WTC11 (cell line): Measurements from ENCODE around the gene ZFPM1.

Experiments used
- CREM ChIP-seq: sonication (generic); formaldehyde crosslinking; IDR thresholded peaks from 2 replicates; pipeline ENCODE4 v1.8.1; 2022; ENCODE audit warnings: mild to moderate bottlenecking, missing genetic modification reagents, moderate library complexity
- ELF4 ChIP-seq: sonication (generic); formaldehyde crosslinking; IDR thresholded peaks from 2 replicates; pipeline ENCODE4 v1.8.1; 2022; ENCODE audit warnings: low read depth, mild to moderate bottlenecking, moderate library complexity, missing genetic modification reagents
- JAZF1 ChIP-seq: fragments of 250-450 bp; sonication (Bioruptor Pico); IDR thresholded peaks from 2 replicates; pipeline ENCODE4 v1.9.0; 2021; ENCODE audit warnings: moderate library complexity, mild to moderate bottlenecking, inconsistent platforms
- JUN ChIP-seq: sonication (generic); formaldehyde crosslinking; IDR thresholded peaks from 2 replicates; pipeline ENCODE4 v1.8.0; 2023; ENCODE audit warnings: mild to moderate bottlenecking, missing genetic modification reagents
- KAT7 ChIP-seq: sonication (generic); formaldehyde crosslinking; IDR thresholded peaks from 2 replicates; pipeline ENCODE4 v1.8.1; 2023; ENCODE audit warnings: missing genetic modification reagents, mild to moderate bottlenecking, borderline replicate concordance
- MYBL2 ChIP-seq: sonication (generic); formaldehyde crosslinking; IDR thresholded peaks from 2 replicates; pipeline ENCODE4 v1.8.1; 2023; ENCODE audit warnings: mild to moderate bottlenecking, moderate library complexity, missing genetic modification reagents
- NR3C1 ChIP-seq: sonication (generic); formaldehyde crosslinking; conservative IDR thresholded peaks from 2 replicates; pipeline ENCODE4 v1.8.1; 2023; ENCODE audit warnings: low read depth, mild to moderate bottlenecking, missing genetic modification reagents
- TF ChIP-seq, protein P1 (sequence below): sonication (generic); formaldehyde crosslinking; IDR thresholded peaks from 2 replicates; pipeline ENCODE4 v1.8.1; 2023; ENCODE audit warnings: mild to moderate bottlenecking, missing genetic modification reagents, moderate library complexity
- TF ChIP-seq, protein P2 (sequence below): fragments of 200-600 bp; IDR thresholded peaks from 2 replicates; pipeline ENCODE4 v1.8.0; 2022; ENCODE audit warnings: antibody characterized with exemption
- TF ChIP-seq, protein P3 (sequence below): fragments of 250-450 bp; sonication (Bioruptor Pico); IDR thresholded peaks from 2 replicates; pipeline ENCODE4 v1.9.0; 2021; ENCODE audit warnings: moderate library complexity, mild to moderate bottlenecking, inconsistent platforms, borderline replicate concordance
- TF ChIP-seq, protein P4 (sequence below): sonication (generic); formaldehyde crosslinking; IDR thresholded peaks from 2 replicates; pipeline ENCODE4 v1.8.1; 2022; ENCODE audit warnings: missing genetic modification reagents, borderline replicate concordance
- TF ChIP-seq, protein P5 (sequence below): sonication (generic); formaldehyde crosslinking; IDR thresholded peaks from 2 replicates; pipeline ENCODE4 v1.8.1; 2022; ENCODE audit warnings: mild to moderate bottlenecking, missing genetic modification reagents, moderate library complexity, borderline replicate concordance
- TF ChIP-seq, protein P6 (sequence below): sonication (generic); formaldehyde crosslinking; IDR thresholded peaks from 2 replicates; pipeline ENCODE4 v1.8.1; 2022; ENCODE audit warnings: low read depth, missing genetic modification reagents, borderline replicate concordance

DNA sequence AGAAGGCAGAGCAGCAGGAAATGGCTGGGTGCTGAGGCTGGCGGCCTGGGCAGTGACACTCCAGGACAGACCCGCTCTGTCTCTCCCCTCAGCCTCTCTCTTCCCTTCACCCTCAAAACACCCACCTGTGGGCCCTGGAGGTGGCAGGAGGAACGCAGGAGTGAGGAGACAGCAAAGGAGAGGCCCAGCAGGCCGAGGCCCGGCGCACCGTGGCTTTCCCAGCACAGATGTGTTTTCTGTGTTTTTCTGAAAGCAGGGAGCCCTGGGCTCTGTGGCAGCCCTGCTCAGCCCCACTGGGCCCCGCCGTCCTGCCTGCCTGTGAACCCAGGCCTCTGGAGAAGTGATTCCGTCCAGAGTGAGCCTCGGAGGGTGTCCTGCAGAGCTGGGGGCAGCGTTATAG is 39.8 kb upstream of the ZFPM1 start:
- TF ChIP-seq NR3C1 (no peak), KAT7 (CRISPR knock-in tag) (no peak), MYBL2 (CRISPR knock-in tag) (no peak), CREM (no peak), JAZF1 (no peak), JUN (CRISPR knock-in tag) (no peak), ELF4 (no peak)
- TF ChIP-seq, protein P1, sequence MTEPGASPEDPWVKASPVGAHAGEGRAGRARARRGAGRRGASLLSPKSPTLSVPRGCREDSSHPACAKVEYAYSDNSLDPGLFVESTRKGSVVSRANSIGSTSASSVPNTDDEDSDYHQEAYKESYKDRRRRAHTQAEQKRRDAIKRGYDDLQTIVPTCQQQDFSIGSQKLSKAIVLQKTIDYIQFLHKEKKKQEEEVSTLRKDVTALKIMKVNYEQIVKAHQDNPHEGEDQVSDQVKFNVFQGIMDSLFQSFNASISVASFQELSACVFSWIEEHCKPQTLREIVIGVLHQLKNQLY (CRISPR knock-in tag), result no peak
- TF ChIP-seq, protein P2, sequence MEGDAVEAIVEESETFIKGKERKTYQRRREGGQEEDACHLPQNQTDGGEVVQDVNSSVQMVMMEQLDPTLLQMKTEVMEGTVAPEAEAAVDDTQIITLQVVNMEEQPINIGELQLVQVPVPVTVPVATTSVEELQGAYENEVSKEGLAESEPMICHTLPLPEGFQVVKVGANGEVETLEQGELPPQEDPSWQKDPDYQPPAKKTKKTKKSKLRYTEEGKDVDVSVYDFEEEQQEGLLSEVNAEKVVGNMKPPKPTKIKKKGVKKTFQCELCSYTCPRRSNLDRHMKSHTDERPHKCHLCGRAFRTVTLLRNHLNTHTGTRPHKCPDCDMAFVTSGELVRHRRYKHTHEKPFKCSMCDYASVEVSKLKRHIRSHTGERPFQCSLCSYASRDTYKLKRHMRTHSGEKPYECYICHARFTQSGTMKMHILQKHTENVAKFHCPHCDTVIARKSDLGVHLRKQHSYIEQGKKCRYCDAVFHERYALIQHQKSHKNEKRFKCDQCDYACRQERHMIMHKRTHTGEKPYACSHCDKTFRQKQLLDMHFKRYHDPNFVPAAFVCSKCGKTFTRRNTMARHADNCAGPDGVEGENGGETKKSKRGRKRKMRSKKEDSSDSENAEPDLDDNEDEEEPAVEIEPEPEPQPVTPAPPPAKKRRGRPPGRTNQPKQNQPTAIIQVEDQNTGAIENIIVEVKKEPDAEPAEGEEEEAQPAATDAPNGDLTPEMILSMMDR, result no peak
- TF ChIP-seq, protein P3, sequence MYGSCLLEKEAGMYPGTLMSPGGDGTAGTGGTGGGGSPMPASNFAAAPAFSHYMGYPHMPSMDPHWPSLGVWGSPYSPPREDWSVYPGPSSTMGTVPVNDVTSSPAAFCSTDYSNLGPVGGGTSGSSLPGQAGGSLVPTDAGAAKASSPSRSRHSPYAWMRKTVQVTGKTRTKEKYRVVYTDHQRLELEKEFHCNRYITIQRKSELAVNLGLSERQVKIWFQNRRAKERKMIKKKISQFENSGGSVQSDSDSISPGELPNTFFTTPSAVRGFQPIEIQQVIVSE (CRISPR knock-in tag), result no peak
- TF ChIP-seq, protein P4, sequence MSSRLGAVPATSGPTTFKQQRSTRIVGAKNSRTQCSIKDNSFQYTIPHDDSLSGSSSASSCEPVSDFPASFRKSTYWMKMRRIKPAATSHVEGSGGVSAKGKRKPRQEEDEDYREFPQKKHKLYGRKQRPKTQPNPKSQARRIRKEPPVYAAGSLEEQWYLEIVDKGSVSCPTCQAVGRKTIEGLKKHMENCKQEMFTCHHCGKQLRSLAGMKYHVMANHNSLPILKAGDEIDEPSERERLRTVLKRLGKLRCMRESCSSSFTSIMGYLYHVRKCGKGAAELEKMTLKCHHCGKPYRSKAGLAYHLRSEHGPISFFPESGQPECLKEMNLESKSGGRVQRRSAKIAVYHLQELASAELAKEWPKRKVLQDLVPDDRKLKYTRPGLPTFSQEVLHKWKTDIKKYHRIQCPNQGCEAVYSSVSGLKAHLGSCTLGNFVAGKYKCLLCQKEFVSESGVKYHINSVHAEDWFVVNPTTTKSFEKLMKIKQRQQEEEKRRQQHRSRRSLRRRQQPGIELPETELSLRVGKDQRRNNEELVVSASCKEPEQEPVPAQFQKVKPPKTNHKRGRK (CRISPR knock-in tag), result no peak
- TF ChIP-seq, protein P5, sequence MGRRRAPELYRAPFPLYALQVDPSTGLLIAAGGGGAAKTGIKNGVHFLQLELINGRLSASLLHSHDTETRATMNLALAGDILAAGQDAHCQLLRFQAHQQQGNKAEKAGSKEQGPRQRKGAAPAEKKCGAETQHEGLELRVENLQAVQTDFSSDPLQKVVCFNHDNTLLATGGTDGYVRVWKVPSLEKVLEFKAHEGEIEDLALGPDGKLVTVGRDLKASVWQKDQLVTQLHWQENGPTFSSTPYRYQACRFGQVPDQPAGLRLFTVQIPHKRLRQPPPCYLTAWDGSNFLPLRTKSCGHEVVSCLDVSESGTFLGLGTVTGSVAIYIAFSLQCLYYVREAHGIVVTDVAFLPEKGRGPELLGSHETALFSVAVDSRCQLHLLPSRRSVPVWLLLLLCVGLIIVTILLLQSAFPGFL (CRISPR knock-in tag), result no peak
- TF ChIP-seq, protein P6, sequence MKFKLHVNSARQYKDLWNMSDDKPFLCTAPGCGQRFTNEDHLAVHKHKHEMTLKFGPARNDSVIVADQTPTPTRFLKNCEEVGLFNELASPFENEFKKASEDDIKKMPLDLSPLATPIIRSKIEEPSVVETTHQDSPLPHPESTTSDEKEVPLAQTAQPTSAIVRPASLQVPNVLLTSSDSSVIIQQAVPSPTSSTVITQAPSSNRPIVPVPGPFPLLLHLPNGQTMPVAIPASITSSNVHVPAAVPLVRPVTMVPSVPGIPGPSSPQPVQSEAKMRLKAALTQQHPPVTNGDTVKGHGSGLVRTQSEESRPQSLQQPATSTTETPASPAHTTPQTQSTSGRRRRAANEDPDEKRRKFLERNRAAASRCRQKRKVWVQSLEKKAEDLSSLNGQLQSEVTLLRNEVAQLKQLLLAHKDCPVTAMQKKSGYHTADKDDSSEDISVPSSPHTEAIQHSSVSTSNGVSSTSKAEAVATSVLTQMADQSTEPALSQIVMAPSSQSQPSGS, result no peak
